Thoracic aorta (tissue), 2 donors: ENCODE results near the gene ELF4. TPM values are rescaled to one million over a fixed set of nuclear protein-coding genes. Genes with fewer than 3 reads are reported as not detected.

Experiments
- ATAC-seq: fragments of 150-250 bp; one replicate; pipeline ENCODE4 v1.8.0; 2017; ENCODE audit warnings: low read depth; ENCODE audit not compliant: insufficient number of reproducible peaks, low FRiP score
- DNase-seq: peaks from one replicate; pipeline ENCODE4 v3.0.0-alpha.2; 2020; ENCODE audit warnings: low spot score
- H3K27ac ChIP-seq, 2 donors: fragments of 200-600 bp; sonication (generic); 1 replicate in 1 of 2; 2 replicates in 1 of 2; pipeline ENCODE4 v1.5.1; 2016; ENCODE audit warnings: mild to moderate bottlenecking in 2 of 2, moderate library complexity in 2 of 2
- H3K27me3 ChIP-seq: fragments of 200-600 bp; sonication (generic); replicated peaks from 2 replicates; pipeline ENCODE4 v1.6.0; 2016; ENCODE audit warnings: mild to moderate bottlenecking; ENCODE audit not compliant: insufficient read depth
- H3K36me3 ChIP-seq: fragments of 200-600 bp; sonication (generic); one replicate; pipeline ENCODE4 v1.5.1; 2016
- H3K4me1 ChIP-seq, 2 donors: fragments of 200-600 bp; sonication (generic); 1 replicate in 1 of 2; 2 replicates in 1 of 2; pipeline versions ENCODE4 v1.5.1 to v1.6.0; 2016; ENCODE audit warnings: low read depth in 2 of 2, mild to moderate bottlenecking in 1 of 2; ENCODE audit not compliant: control insufficient read depth in 1 of 2
- H3K4me3 ChIP-seq: fragments of 200-600 bp; sonication (generic); 2 replicates; pipeline ENCODE4 v1.5.1; 2016; ENCODE audit warnings: mild to moderate bottlenecking
- H3K9me3 ChIP-seq: fragments of 200-600 bp; sonication (generic); 2 replicates; pipeline ENCODE4 v1.5.1; 2016
- total RNA-seq, 2 donors: library from RNA; depleted of rRNA; stranded (reverse); fragments of >200 nt; gene quantifications; one replicate each; pipeline versions ENCODE4 v1.1.0 to v1.2.3, GENCODE V29; 2016
- TF ChIP-seq, protein P1 (sequence below): fragments of 200-600 bp; sonication (generic); IDR thresholded peaks from one replicate; pipeline ENCODE4 v1.5.1; 2019; ENCODE audit warnings: antibody characterized with exemption

ELF4 gene
- total RNA-seq, 2 donors from 2014 or later: 11.1 to 16.9 TPM

DNA sequence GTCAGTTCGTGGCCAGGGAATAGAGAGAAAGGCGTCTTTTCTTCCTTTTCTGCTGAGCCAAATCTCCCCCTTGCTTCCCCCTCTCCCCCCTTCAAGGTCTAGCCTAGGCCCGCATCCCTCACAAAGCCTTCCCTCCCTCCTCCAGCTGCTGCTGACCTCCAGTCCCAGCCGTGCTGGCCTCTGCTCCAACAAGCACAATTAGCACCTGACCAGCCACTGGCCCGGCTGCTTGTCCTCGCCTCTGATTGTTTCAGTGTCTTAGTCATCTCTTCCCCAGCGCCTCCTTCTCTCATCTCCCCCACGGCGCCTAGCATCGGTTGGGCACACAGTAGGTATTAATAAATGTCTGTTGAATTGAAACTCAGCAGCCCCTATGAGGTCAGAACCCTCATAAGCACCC lies 4.2 kb downstream of the ELF4 start:
- Histone ChIP-seq H3K4me1 (peaks cover 0 to 19% of the 10 kb centered on the region in 2 donors), H3K27ac (no peak overlapping the region), H3K27me3 (no peaks in the 10 kb centered on the region), H3K36me3 (no peaks in the 10 kb centered on the region), H3K9me3 (no peaks in the 10 kb centered on the region), H3K4me3 (no peak overlapping the region)
- ATAC-seq (no peak), DNase-seq (no peak)
- TF ChIP-seq, protein P1, sequence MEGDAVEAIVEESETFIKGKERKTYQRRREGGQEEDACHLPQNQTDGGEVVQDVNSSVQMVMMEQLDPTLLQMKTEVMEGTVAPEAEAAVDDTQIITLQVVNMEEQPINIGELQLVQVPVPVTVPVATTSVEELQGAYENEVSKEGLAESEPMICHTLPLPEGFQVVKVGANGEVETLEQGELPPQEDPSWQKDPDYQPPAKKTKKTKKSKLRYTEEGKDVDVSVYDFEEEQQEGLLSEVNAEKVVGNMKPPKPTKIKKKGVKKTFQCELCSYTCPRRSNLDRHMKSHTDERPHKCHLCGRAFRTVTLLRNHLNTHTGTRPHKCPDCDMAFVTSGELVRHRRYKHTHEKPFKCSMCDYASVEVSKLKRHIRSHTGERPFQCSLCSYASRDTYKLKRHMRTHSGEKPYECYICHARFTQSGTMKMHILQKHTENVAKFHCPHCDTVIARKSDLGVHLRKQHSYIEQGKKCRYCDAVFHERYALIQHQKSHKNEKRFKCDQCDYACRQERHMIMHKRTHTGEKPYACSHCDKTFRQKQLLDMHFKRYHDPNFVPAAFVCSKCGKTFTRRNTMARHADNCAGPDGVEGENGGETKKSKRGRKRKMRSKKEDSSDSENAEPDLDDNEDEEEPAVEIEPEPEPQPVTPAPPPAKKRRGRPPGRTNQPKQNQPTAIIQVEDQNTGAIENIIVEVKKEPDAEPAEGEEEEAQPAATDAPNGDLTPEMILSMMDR: no peak

DNA sequence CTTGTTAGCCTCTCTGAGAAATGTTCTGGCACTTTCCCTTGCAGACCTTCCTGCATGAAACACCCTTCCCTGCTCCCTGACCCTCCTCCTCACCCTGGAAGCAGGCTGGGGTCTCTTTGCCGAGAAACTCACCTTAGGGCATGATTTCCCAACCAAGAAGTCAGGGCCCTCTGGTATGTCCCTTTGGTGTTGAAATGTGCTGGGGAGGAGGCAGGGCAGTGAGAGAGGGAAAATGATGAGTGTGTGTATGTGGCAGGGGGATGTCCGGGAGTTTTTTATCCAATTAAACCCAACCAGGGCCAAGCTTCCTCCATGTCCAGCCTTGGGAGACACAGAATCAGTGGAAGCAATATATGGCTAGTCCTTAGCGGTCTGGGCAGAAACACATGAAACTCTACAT lies 5.1 kb downstream of the ELF4 start:
- DNase-seq: no peak
- ATAC-seq: no peak
- Histone ChIP-seq H3K4me3 (no peak overlapping the region), H3K27ac (no peak overlapping the region), H3K27me3 (no peaks in the 10 kb centered on the region), H3K36me3 (no peaks in the 10 kb centered on the region), H3K9me3 (no peaks in the 10 kb centered on the region), H3K4me1 (peaks cover 6 to 25% of the 10 kb centered on the region in 2 donors)
- TF ChIP-seq, protein P1: no peak

DNA sequence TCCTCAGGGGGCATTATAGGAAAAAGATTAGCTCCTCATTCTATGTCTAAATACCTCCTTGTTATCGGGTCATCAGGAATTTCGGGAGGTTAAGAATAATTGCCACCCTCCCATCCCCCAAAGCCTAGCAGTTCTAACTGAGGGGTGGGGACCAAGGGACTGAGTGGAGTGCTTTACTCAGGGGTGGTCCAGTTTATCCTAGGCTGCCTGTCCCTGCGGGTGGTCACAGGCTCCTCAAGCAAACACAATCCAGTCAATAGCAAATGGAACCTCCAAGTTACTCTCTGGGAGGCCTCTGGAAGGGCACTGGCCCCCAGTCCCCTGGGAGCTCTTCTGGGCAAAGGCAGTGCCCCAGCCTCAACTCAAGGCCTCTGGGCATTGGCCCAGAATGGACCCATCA lies 6.7 kb downstream of the ELF4 start:
- no peak overlapping the region for H3K27ac ChIP-seq
- no peaks in the 10 kb centered on the region for H3K9me3 ChIP-seq
- TF ChIP-seq, protein P1: no peak

DNA sequence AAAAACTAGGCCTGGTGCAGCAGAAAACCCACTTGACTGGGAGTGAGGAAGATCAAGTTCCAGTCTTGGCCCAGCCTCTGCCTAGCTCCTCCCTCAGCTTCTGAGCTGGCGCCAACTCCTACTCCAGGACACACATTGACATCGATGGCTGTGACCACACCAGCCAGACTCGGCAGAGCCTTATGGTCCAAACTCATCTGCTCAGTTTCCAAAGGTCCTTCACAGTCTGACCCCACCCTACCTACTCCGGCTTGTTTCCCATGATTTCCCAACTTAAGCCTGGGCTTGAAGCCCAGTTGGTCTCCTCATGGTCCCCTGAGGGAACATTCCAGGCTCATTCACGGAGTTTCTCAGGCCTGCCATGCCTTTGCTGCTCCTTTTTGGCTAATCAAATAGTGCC lies 10.1 kb downstream of the ELF4 start:
- no peak overlapping the region for H3K4me3 ChIP-seq
- no peak for DNase-seq
- TF ChIP-seq, protein P1: no peak
- no peaks in the 10 kb centered on the region for H3K27me3 ChIP-seq
- H3K36me3 ChIP-seq: no peaks in the 10 kb centered on the region
- no peaks in the 10 kb centered on the region for H3K9me3 ChIP-seq
- H3K4me1 ChIP-seq: peaks cover 6 to 28% of the 10 kb centered on the region in 2 donors
- ATAC-seq: no peak
- no peak overlapping the region for H3K27ac ChIP-seq

More for the DNA sequence above, 6.7 kb downstream of the ELF4 start:
- Histone ChIP-seq H3K27me3 (no peaks in the 10 kb centered on the region), H3K4me3 (no peak overlapping the region), H3K36me3 (no peaks in the 10 kb centered on the region), H3K4me1 (peaks cover 6 to 31% of the 10 kb centered on the region in 2 donors)
- ATAC-seq (no peak), DNase-seq (no peak)

DNA sequence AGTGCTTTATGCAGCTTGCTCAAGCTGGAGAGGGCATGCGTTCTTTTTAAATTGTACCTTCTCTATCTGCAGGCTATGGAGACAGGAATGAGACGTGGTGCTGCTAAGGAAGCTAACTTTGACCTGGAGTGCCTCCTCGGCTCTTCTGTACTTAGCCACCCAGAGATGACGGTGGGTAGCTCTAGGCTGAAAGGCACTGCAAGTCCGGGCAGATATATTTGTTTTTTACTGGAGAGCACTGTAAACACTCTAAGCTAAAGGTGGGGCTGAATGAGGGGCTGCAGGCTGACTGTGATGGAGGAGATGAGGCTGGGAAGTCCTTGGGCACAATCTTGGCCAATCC lies 12.1 kb downstream of the ELF4 start:
- Histone ChIP-seq H3K4me3 (no peak overlapping the region), H3K4me1 (peaks cover 6 to 28% of the 10 kb centered on the region in 2 donors), H3K27ac (no peak overlapping the region), H3K36me3 (no peaks in the 10 kb centered on the region), H3K9me3 (no peaks in the 10 kb centered on the region), H3K27me3 (no peaks in the 10 kb centered on the region)
- TF ChIP-seq, protein P1: no peak
- ATAC-seq (no peak), DNase-seq (no peak)
